ENCODE results near the gene HOXB7.

Gene HOXB7

DNA sequence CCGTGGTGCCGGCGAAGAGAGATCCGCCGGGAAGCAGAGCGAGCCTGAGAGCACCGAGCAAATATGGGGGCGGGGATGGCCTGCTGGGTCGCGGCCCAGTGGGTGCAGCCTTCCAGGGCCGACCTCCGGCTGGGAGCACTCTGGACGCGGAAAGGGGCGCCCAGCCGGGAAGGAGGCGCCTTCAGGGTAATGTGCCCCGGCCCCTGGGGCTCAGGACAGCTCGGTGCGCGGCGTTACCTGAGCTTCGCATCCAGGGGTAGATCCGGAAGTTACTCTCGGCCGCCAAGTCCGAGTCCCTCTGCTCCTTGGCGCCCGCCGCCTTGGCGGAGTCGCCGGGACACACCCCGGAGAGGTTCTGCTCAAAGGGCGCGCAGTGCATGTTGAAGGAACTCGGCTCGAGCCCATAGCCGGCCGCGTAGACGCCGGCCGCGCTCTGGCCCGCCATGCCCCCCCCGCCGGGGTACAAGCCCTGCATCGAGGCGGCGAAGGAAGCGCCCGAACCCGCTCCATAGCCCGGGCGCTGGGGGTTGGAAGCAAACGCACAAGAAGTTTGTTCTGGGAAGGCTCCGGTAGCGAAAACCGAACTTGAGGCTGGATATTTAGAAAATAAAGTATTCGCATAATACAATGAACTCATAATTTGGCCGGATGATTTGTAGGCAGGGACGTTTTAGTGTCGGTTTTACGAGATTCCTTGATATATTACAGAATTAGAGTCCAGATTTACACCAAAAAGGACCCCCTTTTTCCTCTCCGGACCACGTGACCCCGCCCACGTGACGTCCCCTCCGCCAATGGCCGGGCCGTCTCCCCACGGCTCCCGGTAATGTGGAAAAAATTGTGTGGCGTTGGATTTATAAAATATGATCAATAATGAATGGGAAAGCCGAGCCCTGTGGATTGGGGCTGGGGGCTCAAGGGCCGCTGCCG, at the start of gene HOXB7:
TSS of gene HOXB7 (minus strand) at position 736 of the 930 bp plus-strand sequence. CDS start at position 637, 99 bp downstream.
- peak; percentile 47 to 63 for DNase-seq

- no peak for DNase-seq
These were observed 45.1 kb upstream of the HOXB7 start for GRCh38 chr17:48655913-48656312.

DNA sequence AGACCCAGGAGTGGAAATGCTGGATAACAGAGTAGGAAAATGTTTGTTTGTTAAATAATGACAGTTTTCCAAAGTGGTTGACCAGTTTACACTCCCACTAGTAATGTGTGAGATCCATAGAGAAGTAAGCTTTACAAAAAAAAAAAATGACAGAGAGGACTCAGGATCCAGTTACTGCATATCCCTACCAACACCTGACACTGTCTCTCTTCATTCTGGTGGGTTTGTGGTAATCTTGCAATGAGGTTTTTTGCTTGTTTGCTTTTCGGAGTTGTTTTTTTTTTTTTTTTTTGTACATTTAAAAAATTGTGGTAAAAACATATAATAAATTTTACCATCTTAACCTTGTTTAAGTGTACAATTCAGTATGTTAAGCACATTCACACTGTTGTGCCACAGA, 38.9 kb upstream of the HOXB7 start:
- DNase-seq: no peak

DNA sequence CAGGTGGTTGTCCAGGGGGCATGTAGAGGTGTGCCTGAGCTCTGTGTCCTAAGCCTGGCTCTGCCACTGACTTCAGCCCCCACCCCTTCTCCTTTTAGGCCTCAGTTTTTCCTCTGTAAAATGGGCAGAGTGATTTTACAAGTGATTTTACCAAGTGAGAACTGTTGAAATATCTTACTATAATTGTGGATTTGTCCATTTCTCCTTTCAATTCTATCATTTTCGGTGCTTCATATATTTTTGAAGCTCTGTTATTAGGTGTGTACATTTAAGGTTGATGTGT, 37.1 kb upstream of the HOXB7 start:
- DNase-seq: no peak

- no peak for DNase-seq
These were observed 36.5 kb upstream of the HOXB7 start for GRCh38 chr17:48647103-48647962.

DNA sequence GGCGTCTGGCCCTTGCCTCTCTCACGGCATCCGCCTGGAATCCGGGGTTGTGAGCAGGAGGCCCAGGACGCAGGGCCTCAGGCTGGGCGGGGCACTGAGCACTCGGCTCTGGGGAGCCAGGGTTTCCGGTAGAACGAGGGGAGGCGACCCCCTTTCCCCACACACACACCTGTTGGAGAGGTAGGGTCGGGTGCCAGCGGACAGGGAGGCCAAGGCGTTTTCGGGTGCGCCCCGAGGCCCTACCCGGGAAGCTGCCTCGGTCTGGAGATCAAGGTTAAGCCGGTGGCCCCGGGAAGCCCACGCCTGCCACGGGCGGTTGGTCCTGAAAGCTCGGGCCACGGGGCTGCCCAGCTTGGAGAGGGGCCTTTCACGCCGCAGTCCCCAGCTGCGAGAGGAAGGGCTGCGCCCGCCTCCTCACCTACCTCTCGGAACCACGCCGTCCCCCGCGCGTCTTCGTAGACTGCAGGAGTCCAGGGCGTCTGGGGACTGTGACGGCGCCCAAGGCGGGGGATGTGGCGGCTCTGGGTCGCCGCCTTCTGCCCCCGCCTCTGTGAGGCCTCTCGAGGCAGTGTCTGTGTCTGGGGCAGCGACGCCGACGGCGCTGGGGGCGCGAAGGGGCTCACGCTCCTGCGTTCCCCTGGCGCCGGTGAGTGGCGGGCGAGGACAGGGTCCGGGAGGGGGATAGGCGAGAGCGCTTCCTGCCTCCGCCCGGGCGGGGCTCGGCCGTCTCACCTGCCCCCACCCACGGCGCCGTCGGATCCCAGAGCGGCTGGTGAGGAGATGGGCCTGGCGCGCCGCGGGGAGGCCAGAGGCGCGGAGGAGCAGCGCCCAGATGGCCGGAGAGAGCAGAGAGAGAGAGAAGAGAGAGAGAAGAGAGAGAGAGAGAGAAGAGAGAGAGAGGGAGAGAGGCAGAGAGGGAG, 35.6 kb upstream of the HOXB7 start:
- no peak for DNase-seq

- DNase-seq: no peak
These were observed 34.9 kb upstream of the HOXB7 start for GRCh38 chr17:48645639-48646182.

DNA sequence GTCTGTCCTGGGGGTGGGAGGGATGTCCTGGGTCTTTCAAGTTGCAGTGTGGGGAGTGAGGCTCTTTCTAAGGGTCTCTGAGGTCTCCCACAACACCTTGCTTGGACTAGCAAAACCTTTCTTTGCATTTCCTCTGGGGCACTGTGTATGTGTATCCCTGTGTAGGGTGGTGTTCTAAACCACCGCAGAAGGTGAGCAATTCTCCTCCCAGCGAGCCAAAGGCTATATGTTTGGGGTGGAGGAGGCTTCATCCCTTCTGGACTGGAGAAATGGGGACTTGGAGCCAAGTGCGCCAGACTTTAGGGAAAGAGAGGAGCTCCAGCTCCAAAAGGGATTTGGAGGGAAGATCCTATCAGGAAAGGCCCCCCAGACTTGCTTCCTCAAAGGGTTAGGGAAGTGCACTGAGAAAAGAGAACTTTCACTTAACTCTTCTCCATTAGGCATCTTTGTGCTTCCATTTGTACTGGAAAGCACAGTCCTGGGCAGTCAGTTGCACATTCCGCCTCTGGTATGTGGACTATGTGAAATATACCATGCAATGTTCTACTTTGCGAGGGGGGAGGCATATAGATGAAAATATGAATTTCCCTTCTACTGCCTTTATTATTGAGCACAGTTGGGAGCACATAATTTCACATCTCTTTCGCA, 34.2 kb upstream of the HOXB7 start:
- no peak for DNase-seq

DNA sequence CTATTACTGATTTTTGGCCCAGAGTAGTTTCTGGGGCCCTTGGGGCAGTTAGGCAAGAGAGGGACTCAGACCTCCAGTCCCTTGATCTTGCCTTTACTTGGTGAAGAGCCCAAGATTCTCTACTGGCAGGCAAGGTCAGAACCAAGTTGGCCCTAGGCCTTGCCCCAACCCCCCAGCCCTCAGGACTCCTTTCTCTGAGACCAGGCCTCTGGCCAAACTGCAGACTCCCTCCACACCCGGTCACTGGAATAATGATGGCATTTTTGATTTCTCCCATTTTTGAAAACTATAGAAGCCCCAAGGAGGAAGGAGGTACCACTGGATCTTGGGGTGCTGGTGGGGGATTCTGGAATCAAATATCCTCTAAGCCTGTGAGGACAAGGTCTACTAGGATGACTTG, 33.3 kb upstream of the HOXB7 start:
- DNase-seq: no peak

DNA sequence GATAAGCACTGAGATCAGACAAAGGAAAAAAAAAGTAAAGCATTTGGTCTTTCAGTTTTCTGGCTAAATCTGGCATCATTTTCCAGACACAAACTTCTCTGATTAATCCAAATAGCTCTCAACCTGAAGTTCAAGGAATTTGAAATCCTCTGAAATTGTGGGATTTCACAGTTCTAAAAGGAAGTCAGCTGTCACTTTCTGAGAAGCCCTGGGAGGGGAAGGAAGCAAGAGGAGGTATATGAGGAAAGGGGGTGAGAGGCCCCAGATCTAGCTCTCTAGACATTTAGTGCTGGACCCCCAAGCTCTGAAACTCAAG, 32.8 kb upstream of the HOXB7 start:
- no peak for DNase-seq

DNA sequence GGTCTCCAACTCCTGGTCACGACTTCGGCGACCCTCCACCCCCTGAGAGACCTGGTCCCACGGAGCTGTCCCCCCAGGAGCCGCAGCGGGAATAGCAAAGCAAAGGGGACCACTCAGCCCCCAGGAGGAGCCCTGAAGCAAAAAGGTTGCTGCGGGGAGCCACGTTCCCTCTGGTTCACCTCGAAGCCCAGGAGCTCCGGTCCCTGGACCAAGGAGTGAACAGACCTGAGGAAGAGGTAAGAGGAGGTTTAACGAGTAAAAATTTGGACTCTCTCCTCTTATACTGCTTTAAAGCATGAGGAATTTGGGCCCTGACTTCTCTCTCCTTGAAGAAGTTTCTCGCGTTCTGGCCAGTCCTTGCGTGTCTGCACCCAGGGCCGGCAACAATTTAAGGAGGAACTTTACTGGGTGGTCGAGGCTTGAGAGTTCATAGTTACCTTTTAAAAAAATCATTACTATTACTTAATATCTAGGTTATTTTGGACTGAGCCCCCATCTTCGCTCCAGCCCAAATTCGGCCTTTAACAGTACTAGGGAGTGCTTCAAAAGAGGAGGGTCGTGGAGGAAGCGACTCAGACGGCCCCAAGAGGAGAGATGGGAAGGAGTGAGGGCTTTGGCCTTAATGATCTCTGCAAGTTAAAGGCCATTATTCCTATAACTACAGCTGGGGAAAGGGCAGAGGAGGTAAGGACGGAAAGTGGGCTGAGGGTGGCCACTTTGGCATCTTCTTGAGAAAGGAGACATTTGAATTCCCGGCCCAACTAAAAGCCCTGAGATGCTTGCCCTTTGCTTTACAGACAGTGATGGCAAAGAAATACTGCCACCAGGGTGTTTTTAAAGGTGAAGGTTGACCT, 32.3 kb upstream of the HOXB7 start:
- DNase-seq: no peak

- no peak for DNase-seq
These were observed 31.4 kb upstream of the HOXB7 start for GRCh38 chr17:48642059-48642842.

GRCh38 chr17:48641541-48642058, 30.8 kb upstream of the HOXB7 start:
- DNase-seq: no peak

GRCh38 chr17:48640858-48641180, 30.0 kb upstream of the HOXB7 start:
- DNase-seq: no peak

GRCh38 chr17:48639982-48640857, 29.4 kb upstream of the HOXB7 start:
- DNase-seq: no peak

- no peak for DNase-seq
These were observed 28.3 kb upstream of the HOXB7 start for GRCh38 chr17:48639136-48639535.

- no peak for DNase-seq
These were observed 26.8 kb upstream of the HOXB7 start for GRCh38 chr17:48637323-48638260.
